GM18870 (cell line): ENCODE measurements around the gene KLHL28.

Experiments
- ATAC-seq: cut with Tn5 transposase; IDR thresholded peaks from one replicate; pipeline ENCODE4 v1.9.1; 2021; ENCODE audit warnings: moderate library complexity; ENCODE audit not compliant: unreplicated experiment

Gene KLHL28, protein sequence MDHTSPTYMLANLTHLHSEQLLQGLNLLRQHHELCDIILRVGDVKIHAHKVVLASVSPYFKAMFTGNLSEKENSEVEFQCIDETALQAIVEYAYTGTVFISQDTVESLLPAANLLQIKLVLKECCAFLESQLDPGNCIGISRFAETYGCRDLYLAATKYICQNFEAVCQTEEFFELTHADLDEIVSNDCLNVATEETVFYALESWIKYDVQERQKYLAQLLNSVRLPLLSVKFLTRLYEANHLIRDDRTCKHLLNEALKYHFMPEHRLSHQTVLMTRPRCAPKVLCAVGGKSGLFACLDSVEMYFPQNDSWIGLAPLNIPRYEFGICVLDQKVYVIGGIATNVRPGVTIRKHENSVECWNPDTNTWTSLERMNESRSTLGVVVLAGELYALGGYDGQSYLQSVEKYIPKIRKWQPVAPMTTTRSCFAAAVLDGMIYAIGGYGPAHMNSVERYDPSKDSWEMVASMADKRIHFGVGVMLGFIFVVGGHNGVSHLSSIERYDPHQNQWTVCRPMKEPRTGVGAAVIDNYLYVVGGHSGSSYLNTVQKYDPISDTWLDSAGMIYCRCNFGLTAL

DNA sequence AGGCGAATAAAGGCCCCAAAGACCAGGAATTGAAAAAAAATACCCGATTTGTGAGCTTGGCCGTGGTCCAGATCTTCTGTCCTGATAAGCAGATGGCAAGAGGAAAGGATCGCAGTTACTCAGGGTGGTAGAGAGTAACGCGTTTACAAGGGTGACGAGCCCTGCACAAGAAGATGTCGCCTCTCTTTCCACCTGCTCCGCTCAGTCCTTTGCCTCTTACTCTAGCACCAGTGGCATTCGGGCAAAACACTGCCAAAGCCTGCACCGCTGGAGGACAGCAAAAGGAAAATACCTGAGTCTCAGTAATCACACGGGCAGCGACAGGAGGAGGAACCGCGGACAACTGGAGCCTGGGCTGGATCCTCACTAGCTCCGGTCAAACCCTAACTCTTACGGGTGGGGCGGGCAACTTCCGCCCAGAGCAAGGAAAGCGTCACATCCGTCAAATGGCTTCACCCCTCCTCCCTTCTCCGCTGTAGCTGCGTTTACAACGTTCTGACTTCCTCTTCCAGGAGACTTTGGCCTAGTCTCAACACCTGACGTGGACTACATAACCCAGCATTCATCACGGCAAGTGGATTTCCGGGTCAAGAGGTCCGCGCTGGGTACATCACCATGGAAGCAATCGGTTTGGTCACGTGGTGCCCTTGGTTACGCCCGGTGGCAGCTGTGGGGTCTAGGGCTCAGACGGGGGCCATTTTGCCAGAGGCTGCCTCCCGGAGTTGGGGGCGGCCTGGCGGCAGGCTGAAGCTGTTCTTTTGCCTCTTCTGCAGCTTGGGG is at the start of gene KLHL28, which contains the start of gene TOGARAM1:
TSS of gene KLHL28 (minus strand) at position 394 of the 780 bp plus-strand sequence. CDS start 16,019 bp downstream, outside the sequence.
TSS of gene TOGARAM1 (plus strand) at position 637 of the 780 bp plus-strand sequence. CDS start 232 bp downstream, outside the sequence.
- peak; percentile 96 for ATAC-seq

DNA sequence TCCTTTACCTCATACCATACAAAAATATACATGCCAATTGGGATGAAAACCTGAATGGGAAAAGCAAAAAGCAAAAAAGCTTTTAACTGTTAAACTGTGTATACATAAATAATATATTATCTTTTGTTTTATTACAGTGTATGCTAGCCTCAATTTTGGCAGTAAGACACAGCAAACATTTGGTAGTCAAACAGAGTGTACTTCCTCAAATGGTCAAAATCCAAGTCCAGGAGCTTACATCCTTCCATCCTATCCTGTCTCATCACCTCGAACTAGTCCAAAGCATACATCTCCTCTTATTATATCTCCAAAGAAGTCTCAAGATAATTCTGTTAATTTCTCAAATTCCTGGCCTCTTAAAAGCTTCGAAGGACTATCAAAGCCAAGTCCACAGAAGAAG is 42.2 kb upstream of the KLHL28 start:
- no peak for ATAC-seq

DNA sequence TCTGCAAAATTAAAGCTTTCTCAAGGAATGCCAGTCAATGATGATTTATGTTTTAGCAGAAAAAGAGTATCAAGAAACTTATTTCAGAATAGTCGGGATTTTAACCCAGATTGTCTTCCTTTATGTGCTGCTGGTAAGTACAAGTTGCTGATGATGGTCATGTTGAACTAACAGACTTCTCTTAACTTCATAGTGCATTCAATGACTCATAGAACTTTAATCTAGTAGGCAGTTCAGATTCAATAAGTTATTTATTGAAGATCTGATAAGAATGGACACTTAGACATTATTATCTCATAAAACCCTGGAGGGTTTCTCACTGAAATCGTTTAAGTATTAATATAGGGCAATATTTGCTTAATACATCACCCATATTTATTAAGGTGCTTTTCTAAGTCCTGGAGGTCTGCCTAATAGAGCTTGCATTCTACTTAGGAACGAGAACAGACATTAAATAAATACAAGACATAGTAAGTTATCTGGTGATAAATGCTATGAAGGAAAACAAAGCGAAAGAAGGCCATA is 34.1 kb upstream of the KLHL28 start:
- no peak for ATAC-seq

DNA sequence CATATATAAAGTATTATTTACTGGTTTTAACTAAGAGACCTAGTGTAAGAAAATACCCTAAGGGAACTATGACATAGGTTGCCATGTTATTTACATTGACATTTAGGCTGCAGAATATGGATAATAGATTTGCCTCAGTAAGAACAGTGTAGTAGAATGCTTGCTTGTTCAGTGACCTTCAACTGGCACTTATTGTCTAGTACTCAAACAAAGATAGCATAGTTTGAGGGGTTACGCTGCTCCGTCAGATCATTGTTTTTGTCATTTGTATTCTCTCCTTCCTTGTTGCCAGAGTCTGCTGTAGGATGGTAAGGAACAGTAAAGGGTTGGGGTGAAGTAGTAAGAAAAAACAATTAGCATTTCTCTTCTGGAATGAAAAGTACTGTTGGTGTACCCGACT is 33.4 kb upstream of the KLHL28 start:
- ATAC-seq: no peak

DNA sequence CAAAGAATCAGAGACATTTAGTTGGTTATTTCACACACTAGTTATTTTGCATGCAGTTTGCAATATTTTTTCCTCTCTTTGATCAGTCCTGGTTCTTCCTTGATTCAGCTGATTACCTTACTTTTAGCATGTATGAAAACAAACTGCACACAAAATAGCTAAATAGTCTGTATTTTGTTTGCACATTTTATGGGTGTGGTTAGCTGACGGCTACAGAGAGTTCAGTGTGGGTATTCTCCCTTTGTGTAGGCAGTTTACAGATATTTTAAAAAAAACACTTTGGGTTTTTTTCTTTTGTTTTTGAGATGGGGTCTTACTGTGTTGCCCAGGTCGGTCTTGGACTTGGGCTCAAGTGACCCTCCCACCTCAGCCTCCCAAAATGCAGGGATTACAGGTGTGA is 28.8 kb upstream of the KLHL28 start:
- ATAC-seq: no peak

DNA sequence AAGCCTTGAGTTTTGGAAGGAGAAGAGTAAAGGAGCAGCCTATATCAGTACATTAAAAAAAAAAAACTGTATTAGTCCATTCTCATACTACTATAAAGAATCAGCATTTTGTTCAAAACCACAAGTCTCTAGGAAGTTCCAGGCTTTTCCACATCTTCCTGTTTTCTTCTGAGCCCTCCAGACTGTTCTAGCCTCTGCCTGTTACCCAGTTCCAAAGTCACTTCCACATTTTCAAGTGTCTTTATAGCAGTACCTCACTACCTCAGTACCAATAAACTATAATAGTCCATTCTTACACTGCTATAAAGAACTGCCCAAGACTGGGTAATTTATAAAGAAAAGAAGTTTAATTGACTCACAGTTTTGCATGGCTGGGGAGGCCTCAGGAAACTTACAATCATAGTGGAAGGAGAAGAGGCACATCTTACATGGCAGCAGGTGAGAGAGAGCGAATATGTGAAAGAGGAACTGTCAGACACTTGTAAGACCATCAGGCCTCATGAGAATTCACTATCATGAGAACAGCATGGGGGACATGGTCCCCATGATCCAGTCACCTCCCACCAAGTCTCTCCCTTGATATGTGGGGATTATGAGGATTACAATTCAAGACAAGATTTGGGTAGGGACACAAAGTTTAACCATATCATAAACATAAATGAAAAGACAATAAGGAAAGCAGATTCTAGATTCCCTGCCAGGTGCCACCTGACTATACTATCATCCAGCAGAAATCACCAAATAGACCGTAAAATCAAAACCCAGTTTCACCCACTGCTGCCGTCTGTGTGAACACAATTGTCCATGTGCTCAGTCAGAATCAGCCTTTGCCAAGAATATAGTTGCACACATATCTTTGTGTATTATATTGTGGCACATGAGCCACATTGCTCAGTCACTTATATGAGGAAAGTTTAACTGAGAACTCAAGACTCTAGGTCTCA is 28.0 kb upstream of the KLHL28 start:
- ATAC-seq: no peak

DNA sequence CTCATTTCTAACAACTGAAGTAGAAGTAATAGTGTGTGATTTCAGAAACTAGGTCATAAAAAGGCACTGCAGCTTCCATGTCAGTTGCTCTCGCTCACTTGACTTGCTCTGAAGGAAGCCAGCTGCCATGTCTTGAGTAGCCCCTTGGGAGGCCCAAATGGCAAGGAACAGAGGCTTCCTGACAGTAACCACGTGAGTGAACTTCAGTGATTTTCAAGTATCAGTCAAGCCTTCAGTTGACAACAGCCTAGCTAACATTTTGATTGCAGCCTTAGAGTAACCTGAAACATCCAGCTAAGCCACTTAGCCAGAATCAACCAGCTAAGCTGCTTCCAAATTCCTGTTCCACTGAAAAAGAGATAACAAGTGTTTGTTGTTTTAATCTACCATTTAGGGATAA is 26.9 kb upstream of the KLHL28 start:
- ATAC-seq: no peak

DNA sequence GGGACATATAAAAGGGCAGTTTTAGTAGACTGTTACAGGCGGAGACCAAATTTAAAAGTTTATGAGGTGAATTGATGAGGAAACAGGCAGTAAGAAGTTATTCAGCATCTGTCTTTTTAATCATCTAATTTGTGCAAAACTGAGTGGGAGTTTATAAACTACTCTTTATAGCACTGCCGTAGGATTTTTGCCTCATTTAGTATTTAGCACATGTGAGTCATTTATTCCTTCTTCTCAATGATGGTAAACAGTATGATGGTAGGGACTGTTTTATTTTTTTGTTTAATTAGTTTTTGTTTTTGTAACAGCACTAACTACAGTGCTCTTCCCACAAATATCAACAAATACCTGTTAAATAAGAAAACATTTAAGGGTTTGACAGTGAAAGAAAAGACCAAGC is 20.8 kb upstream of the KLHL28 start:
- no peak for ATAC-seq

DNA sequence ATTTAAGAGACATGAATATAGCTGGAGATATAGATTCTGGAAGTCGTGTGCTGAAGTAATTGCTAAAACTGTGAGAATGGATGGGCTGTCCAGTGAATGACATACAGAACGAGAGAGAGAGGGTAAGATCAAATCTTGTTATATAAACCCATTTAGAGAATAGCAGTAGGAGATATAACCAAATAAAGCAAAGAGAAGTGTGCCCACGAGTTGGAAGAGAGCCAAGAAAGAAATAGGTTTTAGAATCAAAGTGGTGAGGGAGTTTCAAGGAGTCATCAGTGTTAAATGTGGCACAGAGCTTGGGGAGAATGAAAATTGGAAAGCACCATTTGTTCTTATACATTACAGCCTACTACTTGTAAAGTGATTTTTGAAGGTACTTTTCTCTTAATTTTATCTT is 19.5 kb upstream of the KLHL28 start:
- ATAC-seq: no peak

DNA sequence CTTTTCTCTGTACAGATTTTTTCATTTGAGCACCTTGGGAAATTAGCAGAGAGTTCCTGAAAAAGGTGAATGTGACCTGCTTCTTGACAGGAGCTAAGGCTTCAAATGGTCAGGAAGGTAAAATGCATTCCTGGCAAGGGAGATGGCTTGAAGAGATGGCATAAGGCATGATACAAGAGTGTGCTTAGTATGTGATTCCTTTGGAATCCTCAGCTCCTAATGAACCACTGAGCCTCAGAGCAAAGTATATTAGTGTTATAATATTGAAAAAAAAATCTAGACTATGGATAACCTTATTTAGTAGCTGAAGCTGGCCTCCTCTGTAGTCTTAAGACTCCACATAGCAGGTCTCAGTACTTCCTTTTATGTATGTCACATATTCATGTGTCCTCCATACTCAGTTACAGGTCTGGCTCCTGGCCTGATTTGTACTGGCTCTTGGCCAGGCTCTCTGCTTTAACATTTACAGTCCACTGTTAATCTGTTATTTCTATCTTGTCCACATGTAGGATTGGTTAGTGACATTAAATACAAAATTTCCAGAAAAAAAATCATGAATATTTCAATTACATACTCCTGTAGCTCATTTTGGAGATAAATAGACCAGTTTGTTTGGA is 18.1 kb upstream of the KLHL28 start:
- ATAC-seq: no peak

DNA sequence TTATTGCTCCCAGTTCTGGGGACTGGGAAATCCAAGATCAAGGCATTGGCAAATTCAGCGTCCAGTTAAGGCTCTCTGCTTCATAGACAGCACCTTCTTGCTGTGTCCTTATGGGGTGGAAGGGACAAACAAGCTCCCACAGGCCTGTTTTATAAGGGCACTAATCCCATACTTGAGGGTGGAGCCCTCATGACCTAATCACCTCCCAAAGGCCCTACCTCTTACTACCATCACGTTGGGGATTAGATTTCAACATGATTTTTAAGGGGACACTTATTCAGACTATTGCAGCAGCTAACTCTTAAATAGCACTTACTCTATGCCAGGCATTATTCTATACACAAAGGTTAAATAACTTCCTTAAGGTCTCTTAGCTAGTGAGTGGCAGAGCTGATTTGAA is 17.5 kb upstream of the KLHL28 start:
- no peak for ATAC-seq

DNA sequence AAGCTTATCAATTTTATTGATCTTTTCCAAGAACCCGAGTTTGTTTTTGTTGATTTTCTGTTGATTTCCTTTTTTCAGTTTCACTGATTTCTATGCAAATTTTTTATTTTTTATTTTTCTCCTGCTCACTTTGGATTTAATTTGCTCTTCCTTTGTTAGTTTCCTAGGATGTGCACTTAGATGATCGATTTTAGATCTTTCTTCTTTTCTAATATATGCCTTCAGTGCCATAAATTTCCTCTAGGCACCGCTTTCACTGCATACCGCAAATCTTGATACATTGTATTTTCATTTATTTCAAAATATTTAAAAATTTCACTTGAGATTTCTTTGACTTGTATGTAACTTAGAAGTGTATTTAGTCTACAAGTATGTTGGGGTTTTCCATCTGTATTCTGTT is 9.7 kb upstream of the KLHL28 start:
- no peak for ATAC-seq

DNA sequence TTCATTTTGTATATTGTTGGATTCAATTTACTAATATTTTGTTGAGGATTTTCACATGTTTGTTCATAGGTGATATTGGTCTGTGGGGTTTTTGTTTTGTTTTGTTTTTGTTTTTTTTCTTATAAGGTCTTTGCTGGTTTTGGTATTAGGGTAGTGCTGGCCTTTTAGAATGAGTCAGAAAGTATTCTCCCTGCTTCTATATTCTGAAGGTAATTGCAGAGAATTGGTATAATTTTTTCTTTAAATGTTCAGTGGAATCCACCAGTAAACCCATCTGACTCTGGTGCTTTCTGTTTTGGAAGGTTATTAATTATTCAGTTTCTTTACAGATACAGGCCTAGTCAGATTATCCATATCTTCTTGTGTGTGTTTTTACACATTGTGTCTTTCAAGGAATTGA is 9.2 kb upstream of the KLHL28 start:
- ATAC-seq: peak; percentile 80

DNA sequence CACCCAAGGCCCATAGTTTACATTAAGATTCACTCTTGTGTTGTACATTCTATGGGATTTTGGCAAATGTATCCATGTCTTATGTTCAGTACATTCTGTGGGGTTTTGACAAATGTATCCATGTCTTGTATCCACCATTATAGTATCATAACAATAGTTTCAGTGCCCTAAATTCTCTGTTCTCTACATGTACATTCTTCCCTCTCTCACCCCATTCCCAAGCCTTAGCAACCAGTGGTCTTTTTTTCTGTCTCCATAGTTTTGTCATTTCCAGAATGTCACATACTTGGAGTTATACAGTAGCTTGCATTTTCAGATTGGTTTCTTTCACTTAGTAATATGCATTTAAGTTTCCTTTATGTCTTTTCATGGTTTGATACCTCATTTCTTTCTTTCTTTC is 7.0 kb upstream of the KLHL28 start:
- ATAC-seq: no peak

DNA sequence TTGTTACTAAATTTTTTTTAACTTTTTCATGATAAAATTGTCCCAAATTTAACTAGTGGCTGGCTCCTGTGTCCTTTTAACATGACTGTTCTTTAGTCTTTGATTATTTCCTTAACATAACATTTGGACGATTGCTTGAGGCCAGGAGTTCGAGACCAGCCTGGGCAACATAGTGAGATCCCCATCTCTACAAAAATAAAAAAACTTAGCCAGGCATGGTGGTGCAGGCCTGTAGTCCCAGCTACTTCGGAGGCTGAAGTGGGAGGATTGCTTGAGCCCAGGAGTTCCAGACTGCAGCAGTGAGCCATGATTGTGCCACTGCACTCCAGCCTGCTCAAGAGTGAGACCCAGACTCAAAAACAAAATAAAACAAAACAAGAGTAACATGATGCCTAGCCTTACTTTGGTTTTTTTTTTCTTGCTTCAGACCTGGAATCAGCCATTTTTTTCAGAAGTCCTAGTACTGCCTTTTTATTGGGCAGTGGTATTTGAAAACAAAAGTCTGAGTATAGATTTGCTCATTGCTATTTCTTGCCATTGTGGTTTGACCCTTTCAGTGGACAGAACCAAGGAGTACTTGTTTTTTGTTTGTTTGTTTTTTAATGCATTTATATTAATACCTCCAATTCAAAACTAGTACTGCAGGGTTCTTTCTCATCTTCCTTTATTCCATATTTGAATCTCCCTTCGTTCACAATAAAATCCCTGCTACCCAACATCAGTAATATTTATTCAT is 5.0 kb upstream of the KLHL28 start:
- no peak for ATAC-seq

DNA sequence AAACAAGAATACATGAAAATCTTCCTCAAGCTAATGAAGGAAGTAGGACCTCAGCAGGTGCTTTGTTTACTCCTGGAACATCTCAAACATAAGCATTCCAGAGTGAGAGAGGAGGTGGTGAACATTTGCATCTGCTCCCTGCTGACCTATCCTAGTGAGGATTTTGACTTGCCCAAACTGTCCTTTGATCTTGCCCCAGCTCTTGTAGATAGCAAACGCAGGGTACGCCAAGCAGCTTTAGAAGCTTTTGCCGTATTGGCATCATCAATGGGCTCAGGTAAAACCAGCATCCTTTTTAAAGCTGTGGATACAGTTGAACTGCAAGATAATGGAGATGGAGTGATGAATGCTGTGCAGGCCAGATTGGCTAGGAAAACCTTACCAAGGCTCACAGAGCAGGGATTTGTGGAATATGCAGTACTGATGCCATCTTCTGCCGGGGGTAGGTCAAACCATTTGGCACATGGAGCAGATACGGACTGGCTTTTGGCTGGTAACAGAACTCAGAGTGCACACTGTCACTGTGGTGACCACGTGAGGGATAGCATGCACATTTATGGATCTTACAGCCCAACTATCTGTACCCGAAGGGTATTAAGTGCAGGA is 2.1 kb upstream of the KLHL28 start:
- no peak for ATAC-seq

DNA sequence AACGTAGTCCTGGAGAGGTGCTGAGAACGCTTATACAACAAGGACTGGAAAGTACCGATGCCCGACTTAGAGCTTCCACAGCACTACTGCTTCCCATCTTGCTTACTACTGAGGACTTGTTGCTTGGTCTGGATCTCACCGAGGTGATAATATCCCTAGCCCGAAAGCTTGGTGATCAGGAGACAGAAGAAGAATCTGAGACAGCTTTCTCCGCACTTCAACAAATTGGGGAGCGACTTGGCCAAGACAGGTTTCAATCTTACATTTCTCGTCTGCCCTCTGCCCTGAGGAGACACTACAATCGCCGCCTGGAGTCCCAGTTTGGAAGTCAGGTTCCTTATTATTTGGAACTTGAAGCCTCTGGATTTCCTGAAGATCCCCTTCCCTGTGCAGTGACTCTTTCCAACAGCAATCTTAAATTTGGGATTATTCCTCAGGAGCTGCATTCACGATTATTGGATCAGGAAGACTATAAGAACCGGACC is 1.3 kb upstream of the KLHL28 start:
- ATAC-seq: no peak

DNA sequence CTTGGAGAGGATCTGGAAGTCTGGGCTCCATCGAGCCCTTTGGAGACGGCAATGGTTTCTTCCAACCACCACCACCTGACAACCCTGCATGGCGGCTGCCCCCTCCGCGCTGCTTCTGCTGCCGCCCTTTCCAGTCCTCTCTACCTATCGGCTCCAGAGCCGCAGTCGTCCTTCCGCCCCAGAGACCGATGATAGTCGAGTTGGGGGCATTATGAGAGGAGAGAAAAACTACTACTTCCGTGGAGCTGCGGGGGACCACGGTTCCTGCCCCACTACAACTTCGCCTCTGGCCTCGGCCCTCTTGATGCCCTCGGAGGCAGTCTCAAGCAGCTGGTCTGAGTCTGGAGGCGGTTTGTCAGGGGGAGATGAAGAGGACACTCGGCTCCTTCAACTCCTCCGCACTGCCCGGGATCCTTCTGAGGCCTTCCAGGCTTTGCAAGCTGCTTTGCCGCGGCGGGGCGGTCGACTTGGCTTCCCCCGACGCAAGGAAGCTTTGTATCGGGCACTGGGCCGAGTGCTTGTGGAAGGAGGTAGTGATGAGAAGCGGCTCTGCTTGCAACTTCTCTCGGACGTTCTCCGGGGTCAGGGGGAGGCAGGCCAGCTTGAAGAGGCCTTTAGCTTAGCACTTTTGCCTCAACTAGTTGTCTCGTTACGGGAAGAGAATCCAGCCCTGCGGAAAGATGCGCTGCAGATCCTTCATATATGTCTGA is 742 bp upstream of the KLHL28 start:
- peak; percentile 13 for ATAC-seq
